Measurements from ENCODE around the gene PTPRK.

The PTPRK gene

GRCh38 chr6:128479048-128479666 is 41.2 kb downstream of the PTPRK start:
- Histone ChIP-seq H3K36me3 (ENCODE audit: control insufficient read depth in 1 of 2, insufficient read depth in 2 of 2, low read depth in 1 of 2, low read length in 2 of 2) (no peaks in the 10 kb centered on the region), H3K4me3 (ENCODE audit: insufficient read depth in 1 of 2, low read depth in 1 of 2, low read length in 2 of 2) (peak overlapping the region in 1 of 2 experiments; percentile 68), H3K14ac (ENCODE audit: low read length in 2 of 2) (no peak overlapping the region), H4K91ac (ENCODE audit: low read length) (no peak overlapping the region), H3K18ac (ENCODE audit: low read depth in 1 of 2, low read length in 2 of 2) (no peak overlapping the region), H3K4me1 (ENCODE audit: control insufficient read depth, insufficient read depth, low read depth, low read length) (peaks cover 2% of the 10 kb centered on the region), H3K27ac (ENCODE audit: low read length, poor library complexity, severe bottlenecking) (no peak overlapping the region), H3K9ac (ENCODE audit: low read length) (peak overlapping the region; percentile 62), H3K79me1 (replicated peaks; ENCODE audit: low read length, poor library complexity, severe bottlenecking) (peaks cover 17% of the 10 kb centered on the region), H2BK15ac (ENCODE audit: low read depth, poor library complexity, severe bottlenecking) (no peak overlapping the region), H4K8ac (ENCODE audit: low read length) (no peak overlapping the region), H3K27me3 (ENCODE audit: control insufficient read depth in 1 of 2, insufficient read depth in 1 of 2, low read length in 2 of 2) (no peaks in the 10 kb centered on the region), H2BK120ac (ENCODE audit: low read depth, low read length) (no peak overlapping the region), H2AK5ac (ENCODE audit: low read length, severe bottlenecking) (no peak overlapping the region), H3K23ac (ENCODE audit: low read length in 2 of 2) (no peak overlapping the region), H2BK12ac (ENCODE audit: low read length in 2 of 2) (no peak overlapping the region), H2BK5ac (ENCODE audit: low read depth, low read length, poor library complexity, severe bottlenecking) (no peak overlapping the region), H3K4me2 (ENCODE audit: low read length, poor library complexity, severe bottlenecking) (no peak overlapping the region), H2AFZ (ENCODE audit: low read depth, low read length) (no peak overlapping the region), H3K9me3 (ENCODE audit: control insufficient read depth, low read length) (no peaks in the 10 kb centered on the region), H3K4ac (ENCODE audit: low read depth in 1 of 2, low read length in 2 of 2) (no peak overlapping the region)
- no peak for DNase-seq
- WGBS: 100% methylated on average over 2 of the region's 2 CpGs

GRCh38 chr6:128478230-128479047 is 42.0 kb downstream of the PTPRK start:
- H3K4ac ChIP-seq (ENCODE audit: low read depth in 1 of 2, low read length in 2 of 2): no peak overlapping the region
- no peaks in the 10 kb centered on the region for H3K36me3 ChIP-seq (ENCODE audit: control insufficient read depth in 1 of 2, insufficient read depth in 2 of 2, low read depth in 1 of 2, low read length in 2 of 2)
- WGBS: 100% methylated on average over 2 of the region's 3 CpGs
- H3K27me3 ChIP-seq (ENCODE audit: control insufficient read depth in 1 of 2, insufficient read depth in 1 of 2, low read length in 2 of 2): no peaks in the 10 kb centered on the region
- peak overlapping the region in 1 of 2 experiments; percentile 68 for H3K4me3 ChIP-seq (ENCODE audit: insufficient read depth in 1 of 2, low read depth in 1 of 2, low read length in 2 of 2)
- H2BK15ac ChIP-seq (ENCODE audit: low read depth, poor library complexity, severe bottlenecking): no peak overlapping the region
- H3K27ac ChIP-seq (ENCODE audit: low read length, poor library complexity, severe bottlenecking): no peak overlapping the region
- H3K9ac ChIP-seq (ENCODE audit: low read length): peak overlapping the region; percentile 62
- peaks cover 2% of the 10 kb centered on the region for H3K4me1 ChIP-seq (ENCODE audit: control insufficient read depth, insufficient read depth, low read depth, low read length)
- H2BK5ac ChIP-seq (ENCODE audit: low read depth, low read length, poor library complexity, severe bottlenecking): no peak overlapping the region
- H3K4me2 ChIP-seq (ENCODE audit: low read length, poor library complexity, severe bottlenecking): no peak overlapping the region
- no peak overlapping the region for H3K18ac ChIP-seq (ENCODE audit: low read depth in 1 of 2, low read length in 2 of 2)
- H3K14ac ChIP-seq (ENCODE audit: low read length in 2 of 2): no peak overlapping the region
- peak overlapping the region; percentile 7 for H4K8ac ChIP-seq (ENCODE audit: low read length)
- H2AFZ ChIP-seq (ENCODE audit: low read depth, low read length): no peak overlapping the region
- H3K79me1 ChIP-seq (replicated peaks; ENCODE audit: low read length, poor library complexity, severe bottlenecking): peaks cover 17% of the 10 kb centered on the region
- no peaks in the 10 kb centered on the region for H3K9me3 ChIP-seq (ENCODE audit: control insufficient read depth, low read length)
- H4K91ac ChIP-seq (ENCODE audit: low read length): no peak overlapping the region
- DNase-seq: no peak
- no peak overlapping the region for H2BK120ac ChIP-seq (ENCODE audit: low read depth, low read length)
- no peak overlapping the region for H3K23ac ChIP-seq (ENCODE audit: low read length in 2 of 2)
- H2AK5ac ChIP-seq (ENCODE audit: low read length, severe bottlenecking): no peak overlapping the region
- H2BK12ac ChIP-seq (ENCODE audit: low read length in 2 of 2): no peak overlapping the region

- Histone ChIP-seq H3K9me3 (ENCODE audit: control insufficient read depth, low read length) (no peaks in the 10 kb centered on the region), H4K8ac (ENCODE audit: low read length) (no peak overlapping the region), H2BK12ac (ENCODE audit: low read length in 2 of 2) (no peak overlapping the region), H3K79me1 (replicated peaks; ENCODE audit: low read length, poor library complexity, severe bottlenecking) (peaks cover 16% of the 10 kb centered on the region), H3K4me3 (ENCODE audit: insufficient read depth in 1 of 2, low read depth in 1 of 2, low read length in 2 of 2) (no peak overlapping the region), H2AK5ac (ENCODE audit: low read length, severe bottlenecking) (no peak overlapping the region), H2BK5ac (ENCODE audit: low read depth, low read length, poor library complexity, severe bottlenecking) (no peak overlapping the region), H2AFZ (ENCODE audit: low read depth, low read length) (no peak overlapping the region), H3K36me3 (ENCODE audit: control insufficient read depth in 1 of 2, insufficient read depth in 2 of 2, low read depth in 1 of 2, low read length in 2 of 2) (no peaks in the 10 kb centered on the region), H3K4me2 (ENCODE audit: low read length, poor library complexity, severe bottlenecking) (no peak overlapping the region), H3K4ac (ENCODE audit: low read depth in 1 of 2, low read length in 2 of 2) (no peak overlapping the region), H2BK15ac (ENCODE audit: low read depth, poor library complexity, severe bottlenecking) (no peak overlapping the region), H4K91ac (ENCODE audit: low read length) (no peak overlapping the region), H3K18ac (ENCODE audit: low read depth in 1 of 2, low read length in 2 of 2) (no peak overlapping the region), H3K23ac (ENCODE audit: low read length in 2 of 2) (no peak overlapping the region), H2BK120ac (ENCODE audit: low read depth, low read length) (no peak overlapping the region), H3K14ac (ENCODE audit: low read length in 2 of 2) (no peak overlapping the region), H3K4me1 (ENCODE audit: control insufficient read depth, insufficient read depth, low read depth, low read length) (peaks cover 2% of the 10 kb centered on the region), H3K27me3 (ENCODE audit: control insufficient read depth in 1 of 2, insufficient read depth in 1 of 2, low read length in 2 of 2) (no peaks in the 10 kb centered on the region), H3K9ac (ENCODE audit: low read length) (no peak overlapping the region), H3K27ac (ENCODE audit: low read length, poor library complexity, severe bottlenecking) (no peak overlapping the region)
- WGBS: 88% methylated on average over 1 of the region's 1 CpG
- DNase-seq: no peak
These were observed 45.5 kb downstream of the PTPRK start for GRCh38 chr6:128474933-128475332.

GRCh38 chr6:128474481-128474880 is 45.9 kb downstream of the PTPRK start:
- H3K23ac ChIP-seq (ENCODE audit: low read length in 2 of 2): no peak overlapping the region
- no peak overlapping the region for H3K4me2 ChIP-seq (ENCODE audit: low read length, poor library complexity, severe bottlenecking)
- H3K27me3 ChIP-seq (ENCODE audit: control insufficient read depth in 1 of 2, insufficient read depth in 1 of 2, low read length in 2 of 2): no peaks in the 10 kb centered on the region
- H3K4me1 ChIP-seq (ENCODE audit: control insufficient read depth, insufficient read depth, low read depth, low read length): peaks cover 2% of the 10 kb centered on the region
- no peak overlapping the region for H2AK5ac ChIP-seq (ENCODE audit: low read length, severe bottlenecking)
- H3K14ac ChIP-seq (ENCODE audit: low read length in 2 of 2): no peak overlapping the region
- H3K4me3 ChIP-seq (ENCODE audit: insufficient read depth in 1 of 2, low read depth in 1 of 2, low read length in 2 of 2): no peak overlapping the region
- peaks cover 14% of the 10 kb centered on the region for H3K79me1 ChIP-seq (replicated peaks; ENCODE audit: low read length, poor library complexity, severe bottlenecking)
- H2BK15ac ChIP-seq (ENCODE audit: low read depth, poor library complexity, severe bottlenecking): no peak overlapping the region
- H3K9me3 ChIP-seq (ENCODE audit: control insufficient read depth, low read length): no peaks in the 10 kb centered on the region
- H4K91ac ChIP-seq (ENCODE audit: low read length): no peak overlapping the region
- H2BK120ac ChIP-seq (ENCODE audit: low read depth, low read length): no peak overlapping the region
- no peaks in the 10 kb centered on the region for H3K36me3 ChIP-seq (ENCODE audit: control insufficient read depth in 1 of 2, insufficient read depth in 2 of 2, low read depth in 1 of 2, low read length in 2 of 2)
- H3K9ac ChIP-seq (ENCODE audit: low read length): no peak overlapping the region
- H4K8ac ChIP-seq (ENCODE audit: low read length): no peak overlapping the region
- H3K18ac ChIP-seq (ENCODE audit: low read depth in 1 of 2, low read length in 2 of 2): no peak overlapping the region
- no peak overlapping the region for H2BK12ac ChIP-seq (ENCODE audit: low read length in 2 of 2)
- no peak overlapping the region for H2AFZ ChIP-seq (ENCODE audit: low read depth, low read length)
- peak; percentile 42 for DNase-seq
- no CpG with 5 or more reads among the region's 1 CpG for WGBS
- H2BK5ac ChIP-seq (ENCODE audit: low read depth, low read length, poor library complexity, severe bottlenecking): no peak overlapping the region
- no peak overlapping the region for H3K4ac ChIP-seq (ENCODE audit: low read depth in 1 of 2, low read length in 2 of 2)
- no peak overlapping the region for H3K27ac ChIP-seq (ENCODE audit: low read length, poor library complexity, severe bottlenecking)
